ENCODE results near the gene CYP2C18. TPM values are rescaled to one million over a fixed set of nuclear protein-coding genes. Genes with fewer than 3 reads are reported as not detected.
"Not testable (repeated sequence)": the region's sequence is repeated elsewhere in the genome, so short reads cannot be mapped to it uniquely, and the experiment has no call there.

Gene CYP2C18
- total RNA-seq, 6 experiments from 2014 or later, result 71.0 to 120 (median 93.9) TPM

GRCh38 chr10:94747838-94748237 is 64.3 kb downstream of the CYP2C18 start:
- WGBS (ENCODE audit: insufficient coverage, low coverage, low lambda C conversion rate, missing lambda C conversion rate), result 22% methylated on average over 4 of the region's 4 CpGs

GRCh38 chr10:94757916-94758315 is 74.4 kb downstream of the CYP2C18 start:
- WGBS (ENCODE audit: insufficient coverage, low coverage, low lambda C conversion rate, missing lambda C conversion rate), result no CpG with 5 or more reads among the region's 2 CpGs
- intact Hi-C loops (cut with DNase I), result no loop called here
- no peak overlapping the region for H3K4me3 ChIP-seq
- peaks cover 0 to 39% (median 0%) of the 10 kb centered on the region in 4 donors for H3K4me1 ChIP-seq
- no peaks in the 10 kb centered on the region for H3K36me3 ChIP-seq
- no peaks in the 10 kb centered on the region for H3K27me3 ChIP-seq
- ATAC-seq, result no peak
- no peak for DNase-seq
- TF ChIP-seq CTCF (IDR thresholded peaks at IDR 0.05), result no peak
- no peak for TF ChIP-seq POLR2A (IDR thresholded peaks at IDR 0.05)
- H3K9me3 ChIP-seq, result no peaks in the 10 kb centered on the region
- H3K27ac ChIP-seq, result peak overlapping the region in 1 of 3 donors; percentile 3

More at GRCh38 chr10:94747838-94748237, 64.3 kb downstream of the CYP2C18 start:
- no peaks in the 10 kb centered on the region for H3K9me3 ChIP-seq
- H3K27ac ChIP-seq, result peak overlapping the region; percentile 25 to 82 (median 54)
- DNase-seq, result no peak
- intact Hi-C loops (cut with DNase I), result no loop called here
- no peaks in the 10 kb centered on the region for H3K36me3 ChIP-seq
- no peaks in the 10 kb centered on the region for H3K27me3 ChIP-seq
- H3K4me1 ChIP-seq, result peaks cover 0 to 59% (median 12%) of the 10 kb centered on the region in 4 donors
- ATAC-seq, result peak; percentile 79 to 91 (median 88)
- TF ChIP-seq CTCF (IDR thresholded peaks at IDR 0.05), result no peak
- no peak for TF ChIP-seq POLR2A (IDR thresholded peaks at IDR 0.05)
- H3K4me3 ChIP-seq, result peak overlapping the region in 2 of 3 donors; percentile 29

- Histone ChIP-seq H3K36me3 (peaks cover 0 to 15% (median 0%) of the 10 kb centered on the region in 4 donors), H3K4me1 (peaks cover 0 to 39% (median 0%) of the 10 kb centered on the region in 4 donors), H3K9me3 (no peaks in the 10 kb centered on the region), H3K27me3 (no peaks in the 10 kb centered on the region), H3K4me3 (peak overlapping the region in 1 of 3 donors; percentile 64), H3K27ac (peak overlapping the region in 1 of 3 donors; percentile 74)
- intact Hi-C loops (cut with DNase I), result no loop called here
- no peak for DNase-seq
- ATAC-seq, result peak; percentile 45 to 71 (median 55)
- 27% methylated on average over 2 of the region's 2 CpGs for WGBS (ENCODE audit: insufficient coverage, low coverage, low lambda C conversion rate, missing lambda C conversion rate)
- no peak for TF ChIP-seq CTCF (IDR thresholded peaks at IDR 0.05)
- no peak for TF ChIP-seq POLR2A (IDR thresholded peaks at IDR 0.05)
Measured at GRCh38 chr10:94760586-94761178, 77.2 kb downstream of the CYP2C18 start.

GRCh38 chr10:94762393-94762792 is 78.9 kb downstream of the CYP2C18 start, which contains the start of gene CYP2C19:
CYP2C19 (plus strand) TSS chr10:94762681; CDS start chr10:94762706, 25 bp downstream.
- intact Hi-C loops (cut with DNase I), result no loop called here
- Histone ChIP-seq H3K36me3 (peaks cover 0 to 27% (median 0%) of the 10 kb centered on the region in 4 donors), H3K4me3 (peak within 1 kb of the TSS in 2 of 3 donors; percentile 40 to 64), H3K4me1 (peaks cover 0 to 34% (median 0%) of the 10 kb centered on the region in 4 donors), H3K9me3 (no peaks in the 10 kb centered on the region), H3K27ac (peak within 1 kb of the TSS in 2 of 3 donors; percentile 49 to 74), H3K27me3 (no peaks in the 10 kb centered on the region)
- WGBS (ENCODE audit: insufficient coverage, low coverage, low lambda C conversion rate, missing lambda C conversion rate), result 40% methylated on average over 3 of the region's 3 CpGs
- no peak for DNase-seq
- ATAC-seq, result peak in 3 of 4 donors; percentile 49 to 72 (median 71)
- TF ChIP-seq CTCF (IDR thresholded peaks at IDR 0.05) (no peak), POLR2A (IDR thresholded peaks at IDR 0.05) (no peak)

- intact Hi-C loops (cut with DNase I); H3K27me3 ChIP-seq; DNase-seq; H3K9me3 ChIP-seq; H3K27ac ChIP-seq; H3K4me3 ChIP-seq: not testable (repeated sequence)
- 91% methylated on average over 5 of the region's 6 CpGs for WGBS (ENCODE audit: insufficient coverage, low coverage, low lambda C conversion rate, missing lambda C conversion rate)
- Histone ChIP-seq H3K4me1 (peaks cover 0 to 12% (median under 1%) of the 10 kb centered on the region in 4 donors), H3K36me3 (peaks cover 0 to 96% (median under 1%) of the 10 kb centered on the region in 4 donors)
- ATAC-seq, result peak; percentile 45 to 79 (median 64)
Measured at GRCh38 chr10:94775425-94775824, 91.9 kb downstream of the CYP2C18 start.
